SU-DHL-6 (cell line): ENCODE results near the gene MDM2.

Experiments
- H2AFZ ChIP-seq: fragments of 200-600 bp; sonication (generic); 2 replicates; pipeline ENCODE4 v1.6.1; 2014; ENCODE audit warnings: low read depth, mild to moderate bottlenecking, moderate library complexity, mixed read lengths, antibody characterized with exemption, low read length; ENCODE audit not compliant: severe bottlenecking
- H3F3A ChIP-seq: fragments of 200-600 bp; shearing (Covaris generic); 2 replicates; pipeline ENCODE4 v1.6.0; 2016; ENCODE audit warnings: antibody characterized with exemption, mild to moderate bottlenecking; ENCODE audit not compliant: insufficient read depth
- H3K27ac ChIP-seq: fragments of 200-600 bp; sonication (generic); 2 replicates; pipeline ENCODE4 v1.5.1; 2016; ENCODE audit warnings: low read depth, mild to moderate bottlenecking, low read length, moderate library complexity, mixed read lengths
- H3K27me3 ChIP-seq: fragments of 200-600 bp; sonication (generic), shearing (Covaris generic); 2 replicates; pipeline ENCODE4 v1.6.0; 2014; ENCODE audit warnings: mild to moderate bottlenecking, low read length
- H3K36me3 ChIP-seq: fragments of 200-600 bp; sonication (generic); 2 replicates; pipeline ENCODE4 v1.6.1; 2014; ENCODE audit warnings: mild to moderate bottlenecking, low read length, mixed read lengths
- H3K4me2 ChIP-seq: fragments of 300-600, 200-600 bp; shearing (Covaris generic), sonication (generic); 2 replicates; pipeline ENCODE4 v1.6.0; 2014; ENCODE audit warnings: low read length, low read depth, mild to moderate bottlenecking; ENCODE audit not compliant: poor library complexity, severe bottlenecking
- H3K4me3 ChIP-seq: fragments of 200-600 bp; sonication (generic); 2 replicates; pipeline ENCODE4 v1.5.1; 2014; ENCODE audit warnings: antibody characterized with exemption, low read length, mild to moderate bottlenecking, mixed read lengths; ENCODE audit not compliant: insufficient read depth, poor library complexity, severe bottlenecking
- H3K79me2 ChIP-seq: fragments of 200-600 bp; sonication (generic); 2 replicates; pipeline ENCODE4 v1.6.1; 2014; ENCODE audit warnings: mild to moderate bottlenecking, low read length, moderate library complexity; ENCODE audit not compliant: insufficient read depth
- H3K9ac ChIP-seq: fragments of 200-600 bp; sonication (generic); 2 replicates; pipeline ENCODE4 v1.7.0; 2014; ENCODE audit warnings: mild to moderate bottlenecking, low read length
- H3K9me2 ChIP-seq: fragments of 200-600 bp; sonication (generic); replicated peaks from 2 replicates; pipeline ENCODE4 v1.6.1; 2014; ENCODE audit warnings: low read length; ENCODE audit not compliant: insufficient read depth
- H3K9me3 ChIP-seq: fragments of 200-600 bp; sonication (generic); 2 replicates; pipeline ENCODE4 v1.6.1; 2014; ENCODE audit warnings: low read length, mixed read lengths; ENCODE audit not compliant: insufficient read depth
- H4K20me1 ChIP-seq: fragments of 200-600 bp; sonication (generic); 2 replicates; pipeline ENCODE4 v1.6.1; 2014; ENCODE audit warnings: low read depth, mild to moderate bottlenecking, antibody characterized with exemption, low read length, moderate library complexity, mixed read lengths
- EZH2phosphoT487 ChIP-seq: fragments of 200-600 bp; sonication (generic), shearing (Covaris generic); conservative IDR thresholded peaks from 2 replicates; pipeline ENCODE4 v1.6.1; 2018; ENCODE audit warnings: mild to moderate bottlenecking, antibody characterized with exemption, low read length, moderate library complexity, mixed read lengths
- TF ChIP-seq, protein P1 (sequence below): fragments of 200-600 bp; sonication (generic); IDR thresholded peaks from one replicate; pipeline ENCODE4 v1.5.1; 2017; ENCODE audit warnings: antibody characterized with exemption, mild to moderate bottlenecking, low read length, moderate library complexity; ENCODE audit not compliant: insufficient read depth, poor library complexity, severe bottlenecking

MDM2 gene

DNA sequence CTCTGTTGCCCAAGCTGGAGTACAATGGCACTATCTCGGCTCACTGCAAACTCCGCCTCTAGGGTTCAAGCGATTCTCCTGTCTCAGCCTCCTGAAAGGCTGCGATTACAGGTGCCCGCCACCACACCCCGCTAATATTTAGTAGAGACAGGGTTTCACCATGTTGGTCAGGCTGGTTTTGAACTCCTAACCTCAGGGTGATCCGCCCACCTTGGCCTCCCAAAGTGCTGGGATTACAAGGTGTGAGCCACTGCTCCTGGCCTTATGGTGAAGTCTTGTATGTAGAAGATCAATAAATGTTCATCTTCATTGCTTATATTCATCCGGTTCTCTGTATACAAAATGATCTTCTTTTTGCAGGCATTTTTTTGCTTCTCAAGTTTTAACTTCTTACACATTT lies 47.8 kb downstream of the MDM2 start:
- Histone ChIP-seq H2AFZ (no peak overlapping the region), H3K9me2 (no peaks in the 10 kb centered on the region), H4K20me1 (no peaks in the 10 kb centered on the region), H3F3A (no peaks in the 10 kb centered on the region), H3K4me3 (no peak overlapping the region), H3K27ac (no peak overlapping the region), H3K9ac (no peak overlapping the region), H3K36me3 (no peaks in the 10 kb centered on the region), H3K4me2 (no peak overlapping the region), H3K79me2 (no peaks in the 10 kb centered on the region), H3K27me3 (no peaks in the 10 kb centered on the region), H3K9me3 (no peaks in the 10 kb centered on the region)
- TF ChIP-seq EZH2phosphoT487 = no peak
- TF ChIP-seq, protein P1, sequence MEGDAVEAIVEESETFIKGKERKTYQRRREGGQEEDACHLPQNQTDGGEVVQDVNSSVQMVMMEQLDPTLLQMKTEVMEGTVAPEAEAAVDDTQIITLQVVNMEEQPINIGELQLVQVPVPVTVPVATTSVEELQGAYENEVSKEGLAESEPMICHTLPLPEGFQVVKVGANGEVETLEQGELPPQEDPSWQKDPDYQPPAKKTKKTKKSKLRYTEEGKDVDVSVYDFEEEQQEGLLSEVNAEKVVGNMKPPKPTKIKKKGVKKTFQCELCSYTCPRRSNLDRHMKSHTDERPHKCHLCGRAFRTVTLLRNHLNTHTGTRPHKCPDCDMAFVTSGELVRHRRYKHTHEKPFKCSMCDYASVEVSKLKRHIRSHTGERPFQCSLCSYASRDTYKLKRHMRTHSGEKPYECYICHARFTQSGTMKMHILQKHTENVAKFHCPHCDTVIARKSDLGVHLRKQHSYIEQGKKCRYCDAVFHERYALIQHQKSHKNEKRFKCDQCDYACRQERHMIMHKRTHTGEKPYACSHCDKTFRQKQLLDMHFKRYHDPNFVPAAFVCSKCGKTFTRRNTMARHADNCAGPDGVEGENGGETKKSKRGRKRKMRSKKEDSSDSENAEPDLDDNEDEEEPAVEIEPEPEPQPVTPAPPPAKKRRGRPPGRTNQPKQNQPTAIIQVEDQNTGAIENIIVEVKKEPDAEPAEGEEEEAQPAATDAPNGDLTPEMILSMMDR = no peak

- no peaks in the 10 kb centered on the region for H3K36me3 ChIP-seq
- no peaks in the 10 kb centered on the region for H3K27me3 ChIP-seq
- TF ChIP-seq, protein P1 = no peak
- no peak for TF ChIP-seq EZH2phosphoT487
- H3F3A ChIP-seq = no peaks in the 10 kb centered on the region
- H3K9ac ChIP-seq = no peak overlapping the region
- no peaks in the 10 kb centered on the region for H3K9me3 ChIP-seq
- H3K4me3 ChIP-seq = no peak overlapping the region
- H2AFZ ChIP-seq = no peak overlapping the region
- no peaks in the 10 kb centered on the region for H3K9me2 ChIP-seq
- no peaks in the 10 kb centered on the region for H4K20me1 ChIP-seq
- no peak overlapping the region for H3K27ac ChIP-seq
- no peaks in the 10 kb centered on the region for H3K79me2 ChIP-seq
- no peak overlapping the region for H3K4me2 ChIP-seq
Observed at GRCh38 chr12:68856510-68856909, 48.5 kb downstream of the MDM2 start.

DNA sequence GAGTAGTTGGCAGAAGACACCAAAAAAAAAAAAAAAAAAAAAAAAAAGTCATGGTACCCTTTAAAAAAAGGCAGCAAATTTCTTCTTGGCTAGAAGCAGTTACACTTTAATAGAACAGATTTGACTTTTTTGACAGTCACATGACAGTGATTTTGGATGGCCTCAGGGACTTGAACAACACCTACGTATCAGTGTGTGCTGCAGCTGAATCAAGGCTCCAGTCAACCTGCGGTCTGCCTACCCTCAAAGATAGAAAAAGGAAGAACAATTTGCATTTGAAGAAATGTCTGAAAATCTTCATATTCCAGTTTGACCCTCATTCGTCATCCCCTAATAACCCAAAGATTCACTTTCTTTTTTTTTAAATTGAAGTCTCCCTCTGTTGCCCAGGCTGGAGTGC lies 53.9 kb downstream of the MDM2 start:
- no peak overlapping the region for H3K27ac ChIP-seq
- no peaks in the 10 kb centered on the region for H3K36me3 ChIP-seq
- H2AFZ ChIP-seq = no peak overlapping the region
- no peaks in the 10 kb centered on the region for H3K27me3 ChIP-seq
- TF ChIP-seq EZH2phosphoT487 = no peak
- TF ChIP-seq, protein P1 = no peak
- H4K20me1 ChIP-seq = no peaks in the 10 kb centered on the region
- no peaks in the 10 kb centered on the region for H3K9me2 ChIP-seq
- peak overlapping the region; percentile 18 for H3K4me2 ChIP-seq
- H3K9me3 ChIP-seq = no peaks in the 10 kb centered on the region
- H3K4me3 ChIP-seq = no peak overlapping the region
- H3K9ac ChIP-seq = no peak overlapping the region
- no peaks in the 10 kb centered on the region for H3F3A ChIP-seq
- no peaks in the 10 kb centered on the region for H3K79me2 ChIP-seq
